Activated CD4-positive, alpha-beta T cell treated with anti-CD3 and anti-CD28 coated beads for 48 hours (primary cell): ENCODE data around the gene PRR12.

ENCODE experiments used
- DNase-seq: peaks from one replicate; pipeline ENCODE4 v3.0.0-alpha.2; 2020

Gene PRR12

GRCh38 chr19:49651029-49651819 lies 60.2 kb downstream of the PRR12 start:
- DNase-seq: no peak

GRCh38 chr19:49651820-49652550 lies 61.0 kb downstream of the PRR12 start:
- no peak for DNase-seq

- no peak for DNase-seq
Measured at GRCh38 chr19:49652551-49653465, 61.8 kb downstream of the PRR12 start.

- no peak for DNase-seq
Measured at GRCh38 chr19:49653466-49653806, 62.5 kb downstream of the PRR12 start.

- DNase-seq: no peak
Measured at GRCh38 chr19:49654581-49654980, 63.6 kb downstream of the PRR12 start.

GRCh38 chr19:49655570-49656455 lies 64.8 kb downstream of the PRR12 start:
- DNase-seq: no peak

- no peak for DNase-seq
Measured at GRCh38 chr19:49656456-49657109, 65.6 kb downstream of the PRR12 start.

- no peak for DNase-seq
Measured at GRCh38 chr19:49657493-49658138, 66.6 kb downstream of the PRR12 start.

- no peak for DNase-seq
Measured at GRCh38 chr19:49658139-49658517, 67.1 kb downstream of the PRR12 start.

GRCh38 chr19:49658566-49659442 lies 67.8 kb downstream of the PRR12 start:
- no peak for DNase-seq

- DNase-seq: no peak
Measured at GRCh38 chr19:49660338-49660961, 69.5 kb downstream of the PRR12 start.

- no peak for DNase-seq
Measured at GRCh38 chr19:49662011-49662410, 71.0 kb downstream of the PRR12 start.

GRCh38 chr19:49663224-49663623 lies 72.2 kb downstream of the PRR12 start:
- DNase-seq: no peak

- DNase-seq: peak; percentile 94
Measured at GRCh38 chr19:49664171-49665035, 73.4 kb downstream of the PRR12 start.

- no peak for DNase-seq
Measured at GRCh38 chr19:49665036-49665350, 74.0 kb downstream of the PRR12 start.

GRCh38 chr19:49665351-49666119 lies 74.6 kb downstream of the PRR12 start, which contains the start of the genes BCL2L12 and IRF3:
TSS of gene BCL2L12 (plus strand) at chr19:49665933. CDS start at chr19:49666693, 760 bp downstream.
TSS of gene IRF3 (minus strand) at chr19:49665857. CDS start at chr19:49664838, 1,019 bp downstream.
- peak; percentile 100 for DNase-seq

GRCh38 chr19:49666120-49666444 lies 75.1 kb downstream of the PRR12 start:
- no peak for DNase-seq

- no peak for DNase-seq
Measured at GRCh38 chr19:49667473-49667872, 76.5 kb downstream of the PRR12 start.
